ENCODE results near the gene HOXA10. TPM values are rescaled to one million over a fixed set of nuclear protein-coding genes. Genes with fewer than 3 reads are reported as not detected.
A peak's percentile ranks its signal among the peaks of the same experiment; 100 is the strongest.

The HOXA10 gene
- total and polyA plus RNA-seq, 8 donors, result 0.18 to 337 (median 0.92) TPM; not detected in 5

GRCh38 chr7:27133409-27134231 lies 40.5 kb downstream of the HOXA10 start:
- no peaks in the 10 kb centered on the region for H3K36me3 ChIP-seq
- TF ChIP-seq EP300 (IDR thresholded peaks at IDR 0.05) (no peak), POLR2A (IDR thresholded peaks at IDR 0.05) (no peak), POLR2AphosphoS5 (IDR thresholded peaks at IDR 0.05) (no peak)
- TF ChIP-seq, protein P1, sequence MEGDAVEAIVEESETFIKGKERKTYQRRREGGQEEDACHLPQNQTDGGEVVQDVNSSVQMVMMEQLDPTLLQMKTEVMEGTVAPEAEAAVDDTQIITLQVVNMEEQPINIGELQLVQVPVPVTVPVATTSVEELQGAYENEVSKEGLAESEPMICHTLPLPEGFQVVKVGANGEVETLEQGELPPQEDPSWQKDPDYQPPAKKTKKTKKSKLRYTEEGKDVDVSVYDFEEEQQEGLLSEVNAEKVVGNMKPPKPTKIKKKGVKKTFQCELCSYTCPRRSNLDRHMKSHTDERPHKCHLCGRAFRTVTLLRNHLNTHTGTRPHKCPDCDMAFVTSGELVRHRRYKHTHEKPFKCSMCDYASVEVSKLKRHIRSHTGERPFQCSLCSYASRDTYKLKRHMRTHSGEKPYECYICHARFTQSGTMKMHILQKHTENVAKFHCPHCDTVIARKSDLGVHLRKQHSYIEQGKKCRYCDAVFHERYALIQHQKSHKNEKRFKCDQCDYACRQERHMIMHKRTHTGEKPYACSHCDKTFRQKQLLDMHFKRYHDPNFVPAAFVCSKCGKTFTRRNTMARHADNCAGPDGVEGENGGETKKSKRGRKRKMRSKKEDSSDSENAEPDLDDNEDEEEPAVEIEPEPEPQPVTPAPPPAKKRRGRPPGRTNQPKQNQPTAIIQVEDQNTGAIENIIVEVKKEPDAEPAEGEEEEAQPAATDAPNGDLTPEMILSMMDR (IDR thresholded peaks at IDR 0.05), result no peak
- H3K27me3 ChIP-seq, result peaks cover 0 to 99% (median 56%) of the 10 kb centered on the region in 3 donors
- peaks cover 0 to 82% (median 40%) of the 10 kb centered on the region in 4 donors for H3K4me1 ChIP-seq
- H3K9me3 ChIP-seq, result no peaks in the 10 kb centered on the region
- 36 to 58% (median 47%) methylated on average over 18 of the region's 18 CpGs for WGBS, 5 donors
- H3K4me3 ChIP-seq, result no peak overlapping the region
- H3K27ac ChIP-seq, result peak overlapping the region in 4 of 5 donors; percentile 45 to 99 (median 95)
- peak in 1 of 2 donors; percentile 64 for DNase-seq
- intact Hi-C loops (cut with DNase I; ENCODE audit: low total_unique reads), result no loop called here

- TF ChIP-seq, protein P1 (IDR thresholded peaks at IDR 0.05), result no peak
- Histone ChIP-seq H3K27me3 (peaks cover 0 to 96% (median 62%) of the 10 kb centered on the region in 3 donors), H3K36me3 (no peaks in the 10 kb centered on the region), H3K4me3 (no peak overlapping the region), H3K4me1 (peaks cover 0 to 82% (median 41%) of the 10 kb centered on the region in 4 donors), H3K9me3 (no peaks in the 10 kb centered on the region), H3K27ac (peak overlapping the region in 4 of 5 donors; percentile 45 to 99 (median 95))
- intact Hi-C loops (cut with DNase I; ENCODE audit: low total_unique reads), result no loop called here
- no peak for DNase-seq
- WGBS, 5 donors, result 41 to 68% (median 64%) methylated on average over 6 of the region's 6 CpGs
These were observed 41.1 kb downstream of the HOXA10 start for GRCh38 chr7:27132978-27133377.

DNA sequence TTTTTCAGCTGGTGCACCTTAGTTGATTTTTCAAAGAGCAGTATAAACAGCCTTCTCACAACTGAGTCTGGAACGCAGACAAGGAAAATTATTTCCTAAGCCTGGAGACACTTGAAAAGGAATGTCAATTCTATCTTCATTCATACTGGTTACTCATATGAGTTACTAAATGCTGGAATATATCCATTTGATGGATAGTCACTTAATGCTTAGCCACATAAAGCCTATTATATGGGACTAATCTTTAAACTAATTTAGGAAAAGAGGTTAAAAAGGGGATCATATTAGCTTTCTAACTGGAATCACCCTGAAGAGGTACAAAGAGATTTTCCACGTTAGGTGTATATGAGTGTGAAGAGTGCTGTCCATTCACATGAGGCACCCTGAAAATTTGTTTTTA lies 41.9 kb downstream of the HOXA10 start:
- no peak for TF ChIP-seq POLR2A (IDR thresholded peaks at IDR 0.05)
- DNase-seq, result no peak
- Histone ChIP-seq H3K36me3 (no peaks in the 10 kb centered on the region), H3K4me1 (peaks cover 0 to 82% (median 43%) of the 10 kb centered on the region in 4 donors), H3K9me3 (no peaks in the 10 kb centered on the region), H3K4me3 (no peak overlapping the region), H3K27ac (peak overlapping the region in 4 of 5 donors; percentile 45 to 99 (median 96)), H3K27me3 (peaks cover 0 to 95% (median 61%) of the 10 kb centered on the region in 3 donors)
- 69 to 85% (median 78%) methylated on average over 2 of the region's 2 CpGs for WGBS, 5 donors
- intact Hi-C loops (cut with DNase I; ENCODE audit: low total_unique reads), result no loop called here

DNA sequence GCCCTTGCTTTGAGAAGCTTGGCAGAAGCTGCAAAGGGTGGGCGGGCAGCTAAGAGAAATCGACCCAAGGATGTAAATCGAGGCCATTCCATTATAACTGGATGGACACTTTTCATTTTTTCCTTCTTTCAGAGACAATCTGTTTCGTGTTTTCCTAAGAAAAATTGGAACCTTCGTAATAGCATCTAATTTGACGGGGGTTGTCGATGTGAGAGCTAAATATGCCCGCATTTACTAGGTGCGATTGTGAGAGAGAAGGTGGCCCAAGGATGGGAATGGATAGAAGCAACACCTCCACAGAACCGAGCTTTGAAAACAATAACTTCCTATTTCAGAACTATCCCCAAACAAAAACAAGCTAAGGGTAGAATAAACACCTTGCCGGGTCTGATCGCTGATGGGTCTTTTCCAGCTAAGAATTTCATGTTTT lies 42.7 kb downstream of the HOXA10 start:
- TF ChIP-seq, protein P1 (IDR thresholded peaks at IDR 0.05), result no peak
- TF ChIP-seq POLR2AphosphoS5 (IDR thresholded peaks at IDR 0.05) (no peak), POLR2A (IDR thresholded peaks at IDR 0.05) (no peak)

More for the DNA sequence above, 42.7 kb downstream of the HOXA10 start:
- H3K27me3 ChIP-seq, result peaks cover 0 to 95% (median 54%) of the 10 kb centered on the region in 3 donors
- peaks cover 0 to 83% (median 41%) of the 10 kb centered on the region in 4 donors for H3K4me1 ChIP-seq
- H3K9me3 ChIP-seq, result no peaks in the 10 kb centered on the region
- H3K27ac ChIP-seq, result peak overlapping the region; percentile 81 to 99 (median 84)
- intact Hi-C loops (cut with DNase I; ENCODE audit: low total_unique reads), result no loop called here
- no peaks in the 10 kb centered on the region for H3K36me3 ChIP-seq
- H3K4me3 ChIP-seq, result peak overlapping the region; percentile 58 to 70 (median 68)
- no peak for DNase-seq
- 44 to 55% (median 49%) methylated on average over 12 of the region's 12 CpGs for WGBS, 5 donors

Data from stomach (tissue), 9 donors.